HFF-Myc (cell line): ENCODE results near the gene SH3TC1.

Experiments used
- DNase-seq: peaks from one replicate; pipeline ENCODE4 v3.0.0-alpha.2; 2011; ENCODE audit warnings: low read depth; ENCODE audit errors: extremely low read depth
- H3K4me3 ChIP-seq: replicated peaks from 2 replicates; pipeline ENCODE4 v1.5.1; 2011; ENCODE audit warnings: low read depth, mild to moderate bottlenecking, control low read depth, low read length
- CTCF ChIP-seq: IDR thresholded peaks from 2 replicates; pipeline ENCODE4 v1.5.1; 2012; ENCODE audit warnings: mild to moderate bottlenecking, low read depth, low read length, control low read depth; ENCODE audit errors: missing control alignments

Gene SH3TC1

GRCh38 chr4:8236106-8236919 lies 37.2 kb downstream of the SH3TC1 start:
- DNase-seq: no peak
- no peak overlapping the region for H3K4me3 ChIP-seq
- TF ChIP-seq CTCF: no peak

- no peak for DNase-seq
- no peak overlapping the region for H3K4me3 ChIP-seq
- TF ChIP-seq CTCF: no peak
Measured at GRCh38 chr4:8236920-8237195, 37.8 kb downstream of the SH3TC1 start.

GRCh38 chr4:8237256-8237989 lies 38.3 kb downstream of the SH3TC1 start:
- no peak overlapping the region for H3K4me3 ChIP-seq
- TF ChIP-seq CTCF: no peak
- no peak for DNase-seq

GRCh38 chr4:8238036-8238511 lies 39.0 kb downstream of the SH3TC1 start:
- TF ChIP-seq CTCF: no peak
- no peak for DNase-seq
- H3K4me3 ChIP-seq: no peak overlapping the region

- DNase-seq: no peak
Measured at GRCh38 chr4:8238515-8239053, 39.5 kb downstream of the SH3TC1 start.

GRCh38 chr4:8239226-8239625 lies 40.1 kb downstream of the SH3TC1 start:
- no peak for TF ChIP-seq CTCF
- no peak overlapping the region for H3K4me3 ChIP-seq
- no peak for DNase-seq

More at GRCh38 chr4:8238515-8239053, 39.5 kb downstream of the SH3TC1 start:
- H3K4me3 ChIP-seq: no peak overlapping the region
- TF ChIP-seq CTCF: peak; percentile 32
